Right renal cortex interstitium (tissue), 3 donors: ENCODE results near the gene ZFP69. TPM values are rescaled to one million over a fixed set of nuclear protein-coding genes. Genes with fewer than 3 reads are reported as not detected.

Experiments
- DNase-seq, 3 donors: peaks; one replicate each; pipeline ENCODE4 v3.0.0-alpha.2; 2013; ENCODE audit warnings: low read depth in 3 of 3, low spot score in 2 of 3
- polyA plus RNA-seq, 3 donors: library from polyadenylated mRNA; unstranded; fragments of 120-200 nt; gene quantifications; one replicate each; pipeline ENCODE4 v1.2.1, GENCODE V29; 2013; ENCODE audit not compliant: insufficient read length in 3 of 3

Gene ZFP69
- polyA plus RNA-seq, 3 donors = 6.5 to 9.4 (median 7.2) TPM

DNA sequence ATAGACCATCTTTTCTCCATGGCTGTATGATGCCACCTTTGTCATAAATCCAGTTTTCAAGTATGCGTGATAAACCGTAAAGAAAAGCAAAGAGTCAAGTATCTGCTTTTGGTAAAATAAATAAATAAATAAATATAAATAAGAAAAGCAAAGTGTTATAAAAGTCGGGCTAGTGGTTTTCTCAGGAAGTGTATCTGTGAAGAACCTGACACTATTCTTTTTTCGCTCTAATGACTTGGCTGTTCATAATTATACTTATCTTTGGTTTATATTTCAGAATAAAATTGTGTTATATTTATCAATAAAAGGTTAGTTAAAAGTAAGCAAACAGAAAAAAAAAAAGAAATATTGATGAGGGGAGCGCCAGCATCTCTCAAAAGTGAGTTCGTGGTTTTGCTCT, 30.9 kb downstream of the ZFP69 start:
- DNase-seq = no peak

DNA sequence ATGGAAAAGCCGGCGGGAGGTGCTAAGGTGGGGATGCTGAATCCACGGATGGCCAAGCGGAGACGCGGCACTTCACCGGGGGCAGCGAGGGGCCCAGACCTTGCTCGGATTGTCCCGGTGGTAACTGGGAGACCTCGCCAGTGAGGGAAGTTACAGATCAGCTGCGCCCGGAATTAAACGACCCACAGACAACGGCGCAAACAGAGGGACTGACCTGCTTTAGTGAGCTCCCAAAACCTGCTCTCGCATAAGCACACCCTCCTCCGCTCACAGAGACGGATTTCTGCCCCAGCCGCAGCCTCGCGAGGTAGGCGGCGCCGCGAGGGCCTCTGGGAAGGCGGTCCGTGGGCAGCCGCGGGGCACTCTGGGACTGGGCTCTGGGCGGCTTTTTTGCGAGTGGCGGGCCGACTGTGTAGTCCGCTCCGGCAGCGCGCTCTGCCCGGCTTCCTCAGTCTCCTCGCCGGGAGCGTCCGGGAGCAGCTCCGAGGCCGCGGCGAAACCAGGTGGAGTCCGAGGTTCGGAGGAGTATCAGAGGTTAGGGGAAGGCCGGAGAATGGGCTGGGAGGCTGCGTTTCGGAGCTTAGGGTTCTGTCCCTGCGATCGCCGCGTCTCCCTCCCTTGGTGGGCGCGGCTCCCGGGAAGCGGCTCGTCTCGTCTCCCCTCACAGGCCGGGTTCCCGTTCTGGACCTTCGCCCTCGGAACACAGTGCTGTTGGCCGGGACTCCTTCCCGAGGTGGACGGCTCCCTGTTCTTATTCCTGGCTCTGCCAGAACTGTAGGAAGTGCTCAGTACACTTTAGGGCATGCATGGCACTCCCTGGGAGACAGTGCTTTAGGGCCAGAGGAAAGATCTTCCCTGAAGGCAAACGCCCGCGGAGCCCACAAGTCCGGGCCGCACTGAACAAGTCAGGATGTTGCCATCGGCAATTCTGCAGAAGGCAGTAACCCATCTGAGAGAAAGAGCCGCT, 31.6 kb downstream of the ZFP69 start, which contains the start of gene EXO5:
EXO5 (plus strand) TSS at position 393 of the 967 bp plus-strand sequence. CDS start 5,778 bp downstream, outside the sequence.
- DNase-seq = peak in 2 of 3 donors; percentile 47 to 54

DNA sequence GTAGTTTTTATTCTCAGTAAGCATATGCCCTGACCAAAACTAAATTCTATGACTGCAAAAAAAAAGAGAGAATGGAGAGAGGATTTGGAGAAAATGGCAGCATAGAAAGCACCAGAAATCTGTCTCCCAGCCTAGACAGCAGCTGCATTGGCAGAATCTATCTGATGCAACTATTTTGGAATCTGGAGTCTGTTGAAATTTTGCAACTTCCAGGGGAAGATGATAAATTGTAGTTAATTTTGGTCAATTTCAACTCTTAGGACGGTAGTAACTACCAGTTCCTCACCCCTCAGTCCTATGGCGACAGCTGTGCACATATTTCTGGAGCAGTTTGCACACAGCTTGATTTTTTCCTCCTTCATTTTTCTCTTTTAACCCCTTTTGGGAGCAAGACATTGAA, 42.4 kb downstream of the ZFP69 start:
- no peak for DNase-seq

DNA sequence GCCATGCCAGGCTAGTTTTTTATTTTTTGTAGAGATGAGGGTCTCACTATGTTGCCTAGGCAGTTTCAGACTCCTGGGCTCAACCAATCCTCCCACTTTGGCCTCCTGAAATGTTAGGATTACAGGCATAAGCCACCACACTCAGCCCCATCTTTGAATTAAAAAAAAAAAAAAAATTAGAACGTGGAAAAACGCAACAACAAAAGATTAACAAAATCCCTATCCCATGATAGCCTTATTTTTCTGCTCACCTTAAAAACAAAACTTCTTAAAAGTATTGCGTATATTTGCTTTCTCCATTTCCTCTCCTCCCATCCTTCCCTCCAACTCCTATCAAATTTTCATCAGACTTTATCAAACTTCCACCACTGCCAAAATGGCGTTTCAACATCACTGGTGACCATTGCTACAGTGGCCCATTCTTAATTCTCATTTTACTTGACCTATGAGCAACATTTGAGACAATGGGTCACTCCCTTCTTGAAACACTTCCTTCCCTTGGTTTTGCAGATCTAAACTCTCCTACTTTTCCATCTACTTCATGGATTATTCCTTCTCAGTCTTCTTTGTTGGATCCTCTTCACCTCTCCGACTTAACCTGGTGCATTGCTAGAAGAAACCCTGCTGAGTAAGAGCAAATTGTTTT, 53.8 kb downstream of the ZFP69 start:
- DNase-seq = no peak

DNA sequence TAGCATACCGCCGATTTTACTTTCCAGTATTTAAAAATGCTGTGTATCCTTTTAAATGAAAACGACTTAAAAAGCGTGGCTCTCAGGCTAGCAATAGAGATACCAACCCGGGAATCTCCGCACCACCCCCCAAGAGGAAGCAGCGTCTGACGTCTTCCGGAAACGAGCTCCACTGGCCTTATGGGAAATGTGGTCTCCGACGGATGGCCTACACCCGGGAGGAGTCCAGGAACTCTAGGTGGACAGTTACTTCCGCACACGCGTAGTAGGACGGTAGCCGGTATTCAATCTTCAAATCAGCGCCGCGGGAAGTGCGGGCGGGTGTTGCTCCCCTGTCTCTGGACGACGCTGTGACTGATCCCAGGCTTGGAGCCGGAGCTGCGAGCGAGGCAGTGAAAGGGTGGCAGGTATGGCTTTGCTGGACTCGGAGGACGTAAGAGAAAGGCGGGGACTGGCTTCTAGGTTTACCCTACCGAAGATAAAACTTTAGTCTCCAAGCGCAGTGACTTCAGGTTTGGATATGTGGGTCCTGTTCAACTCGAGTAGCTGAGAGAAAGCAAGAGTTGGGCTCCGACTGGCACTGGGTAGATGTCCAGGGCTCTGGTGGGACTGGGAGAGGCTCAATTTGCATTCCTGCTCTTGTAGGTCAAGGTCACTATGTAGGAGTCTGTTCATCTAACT, 54.4 kb downstream of the ZFP69 start, which contains the start of gene ZNF684:
ZNF684 (plus strand) TSS at position 257 of the 681 bp plus-strand sequence. CDS start 1,530 bp downstream, outside the sequence.
- peak; percentile 83 to 90 (median 87) for DNase-seq

DNA sequence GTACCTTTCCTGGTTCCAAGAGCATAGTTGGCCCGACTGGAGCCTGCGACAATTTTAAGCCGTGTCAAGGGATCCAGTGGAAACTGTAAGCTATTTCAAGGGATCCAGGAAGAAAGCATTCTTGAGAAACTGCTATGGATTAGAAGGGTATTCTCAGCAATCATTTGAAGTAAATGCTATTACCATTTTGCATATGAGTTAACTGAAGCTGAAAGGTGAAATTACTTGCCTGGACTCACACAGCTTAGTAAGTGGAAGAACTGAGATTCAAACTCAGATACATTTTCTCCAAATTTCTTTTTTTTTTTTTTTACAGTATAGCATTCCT, 54.9 kb downstream of the ZFP69 start:
- DNase-seq = no peak

DNA sequence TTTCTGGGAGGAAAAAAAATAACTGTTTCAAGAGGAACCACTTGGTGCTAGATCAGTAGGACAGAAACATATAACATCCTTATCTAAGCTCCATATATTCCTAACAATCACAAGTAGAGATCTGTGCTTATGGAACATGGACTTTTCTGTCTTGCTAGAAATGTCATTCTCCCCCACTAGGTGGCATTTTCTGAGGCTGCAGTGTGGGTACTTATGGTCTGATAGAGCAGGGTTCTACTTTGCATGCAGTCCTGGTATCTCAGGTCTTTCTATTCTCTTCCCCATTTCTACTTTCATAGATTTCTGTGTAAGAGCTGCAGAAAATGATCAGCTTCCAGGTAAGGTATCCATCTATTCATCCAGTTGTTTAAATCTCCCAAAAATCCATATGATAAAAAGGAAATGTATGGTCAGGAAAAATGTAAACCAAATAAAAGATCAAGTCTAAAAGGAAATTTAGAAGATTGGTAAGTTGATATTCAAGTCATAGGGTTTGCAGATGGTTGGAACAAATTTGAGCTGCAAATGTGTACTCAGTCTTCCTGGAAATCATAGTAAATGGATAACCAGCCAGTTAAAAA, 55.8 kb downstream of the ZFP69 start:
- DNase-seq = no peak

DNA sequence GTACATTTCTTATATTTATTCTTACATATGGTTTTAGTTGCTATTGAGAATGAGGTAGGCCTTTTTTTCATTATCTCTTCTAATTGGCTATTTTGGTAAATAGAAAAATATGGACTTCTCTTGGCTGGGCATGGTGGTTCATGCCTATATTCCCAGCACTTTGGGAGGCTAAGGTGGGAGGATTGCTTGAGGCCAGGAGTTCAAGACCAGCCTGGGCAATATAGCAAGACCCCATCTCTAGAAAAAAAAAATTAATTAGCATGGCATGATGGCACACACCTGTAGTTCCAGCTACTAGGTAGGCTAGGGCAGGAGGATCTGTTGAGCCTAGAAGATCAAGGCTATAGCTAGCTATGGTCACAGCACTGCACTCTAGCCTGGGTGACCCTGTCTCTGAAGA, 57.5 kb downstream of the ZFP69 start:
- no peak for DNase-seq

DNA sequence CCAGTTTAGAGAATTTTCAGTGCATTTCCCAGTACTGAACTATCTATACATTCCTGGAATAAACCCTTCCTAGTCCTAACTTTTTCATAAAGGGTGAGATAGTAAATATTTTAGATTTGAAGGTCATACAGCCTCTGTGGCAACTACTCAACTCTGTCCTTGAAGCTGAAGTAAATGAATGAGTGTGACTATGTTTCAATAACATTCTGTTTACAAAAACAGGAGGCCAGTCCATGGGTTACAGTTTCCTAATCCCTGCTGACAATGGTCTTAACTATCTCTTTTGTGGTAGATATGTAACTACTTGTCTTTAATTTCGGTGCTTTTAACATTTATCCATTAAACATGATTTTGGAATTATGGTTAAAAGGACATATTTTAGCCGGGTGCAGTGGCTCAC, 58.6 kb downstream of the ZFP69 start:
- no peak for DNase-seq

DNA sequence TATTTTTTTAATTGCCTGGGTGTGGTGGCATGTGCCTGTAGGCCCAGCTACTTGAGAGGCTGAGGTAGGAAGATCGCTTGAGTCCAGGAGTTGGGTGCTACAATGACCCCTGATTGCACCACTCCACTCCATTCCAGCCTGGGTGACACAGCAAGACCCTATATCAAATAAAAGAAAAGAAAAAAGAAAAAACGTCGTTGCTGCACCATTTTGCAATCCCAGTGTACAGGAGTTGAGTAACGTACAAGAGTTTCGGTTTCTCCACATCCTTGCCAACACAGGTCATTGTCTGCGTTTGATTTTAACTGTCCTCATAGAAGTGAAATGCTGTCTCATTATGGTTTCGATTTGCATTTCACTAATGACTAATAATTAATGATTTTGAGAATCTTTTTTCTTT, 62.2 kb downstream of the ZFP69 start:
- DNase-seq = no peak

Other genes with a start within 250 kb of the ZFP69 start
- gene TMCO2, start 229.4 kb upstream of the ZFP69 start, polyA plus RNA-seq = not detected
- 10 to 100 TPM; 57.5 to 60.3 (median 58.0) TPM for gene ZMPSTE24, start 219.1 kb upstream of the ZFP69 start, polyA plus RNA-seq
- 10 to 100 TPM; 17.2 to 20.0 (median 19.0) TPM for gene COL9A2, start 160.0 kb upstream of the ZFP69 start, polyA plus RNA-seq
- gene SMAP2, start 103.6 kb upstream of the ZFP69 start, polyA plus RNA-seq = 10 to 100 TPM; 22.6 to 26.7 (median 23.8) TPM
- gene ZFP69B, start 26.8 kb upstream of the ZFP69 start, polyA plus RNA-seq = 1 to 10 TPM; 5.3 to 6.8 (median 5.5) TPM
- gene EXO5, start 31.5 kb downstream of the ZFP69 start, polyA plus RNA-seq = 10 to 100 TPM; 11.7 to 12.7 (median 12.3) TPM
- gene ZNF684, start 54.3 kb downstream of the ZFP69 start, polyA plus RNA-seq = 10 to 100 TPM; 10.9 to 13.5 (median 11.3) TPM
- gene RIMS3, start 188.4 kb downstream of the ZFP69 start, polyA plus RNA-seq = 1 to 10 TPM; 1.7 to 2.0 (median 1.9) TPM
- 10 to 100 TPM; 89.3 to 94.0 (median 90.8) TPM for gene NFYC, start 214.4 kb downstream of the ZFP69 start, polyA plus RNA-seq